Measurements from ENCODE around the gene PIGT.

Gene PIGT

DNA sequence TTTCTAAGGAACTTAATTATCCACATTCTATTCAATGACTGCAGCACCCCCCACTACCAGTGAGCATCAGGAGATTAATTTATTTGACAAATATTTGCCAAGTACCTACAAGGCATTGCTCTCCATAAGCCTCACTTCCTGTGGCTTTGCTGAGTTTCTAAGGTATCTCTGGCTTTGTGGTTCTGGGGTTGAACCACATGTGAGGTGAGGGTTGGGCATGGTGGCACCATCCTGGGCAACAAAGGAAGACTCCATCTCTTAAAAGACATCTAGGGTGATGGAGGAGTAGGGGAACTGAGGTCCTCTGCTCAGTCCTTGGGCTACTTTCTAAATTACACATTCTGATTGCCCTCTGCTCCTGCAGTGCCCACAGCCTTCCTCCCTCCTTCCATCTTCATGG, 28.1 kb downstream of the PIGT start:
- H3K36me3 ChIP-seq (ENCODE audit: control insufficient read depth, insufficient read depth, low read length) = no peaks in the 10 kb centered on the region
- H3K4me3 ChIP-seq (ENCODE audit: low read depth, low read length) = no peak overlapping the region
- H3K9me3 ChIP-seq (ENCODE audit: control insufficient read depth, low read length) = no peaks in the 10 kb centered on the region
- TF ChIP-seq, protein P1, sequence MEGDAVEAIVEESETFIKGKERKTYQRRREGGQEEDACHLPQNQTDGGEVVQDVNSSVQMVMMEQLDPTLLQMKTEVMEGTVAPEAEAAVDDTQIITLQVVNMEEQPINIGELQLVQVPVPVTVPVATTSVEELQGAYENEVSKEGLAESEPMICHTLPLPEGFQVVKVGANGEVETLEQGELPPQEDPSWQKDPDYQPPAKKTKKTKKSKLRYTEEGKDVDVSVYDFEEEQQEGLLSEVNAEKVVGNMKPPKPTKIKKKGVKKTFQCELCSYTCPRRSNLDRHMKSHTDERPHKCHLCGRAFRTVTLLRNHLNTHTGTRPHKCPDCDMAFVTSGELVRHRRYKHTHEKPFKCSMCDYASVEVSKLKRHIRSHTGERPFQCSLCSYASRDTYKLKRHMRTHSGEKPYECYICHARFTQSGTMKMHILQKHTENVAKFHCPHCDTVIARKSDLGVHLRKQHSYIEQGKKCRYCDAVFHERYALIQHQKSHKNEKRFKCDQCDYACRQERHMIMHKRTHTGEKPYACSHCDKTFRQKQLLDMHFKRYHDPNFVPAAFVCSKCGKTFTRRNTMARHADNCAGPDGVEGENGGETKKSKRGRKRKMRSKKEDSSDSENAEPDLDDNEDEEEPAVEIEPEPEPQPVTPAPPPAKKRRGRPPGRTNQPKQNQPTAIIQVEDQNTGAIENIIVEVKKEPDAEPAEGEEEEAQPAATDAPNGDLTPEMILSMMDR (IDR thresholded peaks at IDR 0.05) = no peak
- no peak overlapping the region for H2AFZ ChIP-seq
- no peak overlapping the region for H3K27ac ChIP-seq
- H3K4me2 ChIP-seq (ENCODE audit: low read length) = no peak overlapping the region
- no peaks in the 10 kb centered on the region for H3K79me2 ChIP-seq
- no peak overlapping the region for H3K9ac ChIP-seq
- no peaks in the 10 kb centered on the region for H3K27me3 ChIP-seq (ENCODE audit: control insufficient read depth, insufficient read depth, low read length)
- H3K4me1 ChIP-seq = no peaks in the 10 kb centered on the region

DNA sequence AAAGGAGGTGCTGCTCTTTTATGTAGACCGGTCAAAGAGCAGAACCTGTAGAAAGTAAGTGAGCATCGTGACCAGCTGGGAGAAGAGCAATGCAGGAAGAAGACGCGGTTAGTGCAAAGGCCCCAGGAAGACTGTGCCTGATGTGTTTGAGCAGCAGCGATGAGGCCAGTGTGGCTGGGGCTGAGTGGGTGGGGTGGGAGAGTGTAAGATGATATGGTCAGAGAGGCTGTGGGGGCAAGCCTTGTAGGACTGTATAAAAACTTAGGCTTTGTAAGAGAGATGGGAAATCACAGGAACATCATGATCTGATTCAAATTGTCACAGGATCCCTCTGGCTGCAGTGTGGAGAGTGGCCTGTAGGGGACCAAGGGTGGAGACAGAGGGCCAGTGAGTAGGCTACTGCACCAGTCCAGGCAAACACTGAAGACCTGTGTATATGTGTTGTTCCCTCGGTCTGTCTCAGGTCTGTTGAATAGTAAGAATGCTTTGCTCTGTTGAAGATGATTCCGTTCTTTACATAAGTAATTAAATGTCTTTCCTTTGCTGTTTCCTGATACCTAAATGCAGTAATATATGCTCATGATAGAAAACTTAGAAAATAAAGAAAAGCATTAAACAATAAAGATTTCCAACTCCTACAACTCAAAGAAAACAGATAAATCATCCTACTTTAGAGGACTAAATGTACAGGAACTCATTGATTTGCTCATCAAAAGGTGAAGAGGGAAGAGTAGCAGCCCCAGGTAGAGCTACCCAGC, 30.0 kb downstream of the PIGT start:
- Histone ChIP-seq H3K79me2 (no peaks in the 10 kb centered on the region), H3K9me3 (ENCODE audit: control insufficient read depth, low read length) (no peaks in the 10 kb centered on the region), H3K4me1 (no peaks in the 10 kb centered on the region), H3K27me3 (ENCODE audit: control insufficient read depth, insufficient read depth, low read length) (no peaks in the 10 kb centered on the region), H3K4me3 (ENCODE audit: low read depth, low read length) (no peak overlapping the region), H3K27ac (no peak overlapping the region), H3K4me2 (ENCODE audit: low read length) (no peak overlapping the region), H3K36me3 (ENCODE audit: control insufficient read depth, insufficient read depth, low read length) (no peaks in the 10 kb centered on the region), H2AFZ (no peak overlapping the region), H3K9ac (no peak overlapping the region)
- TF ChIP-seq, protein P1 (IDR thresholded peaks at IDR 0.05) = no peak

DNA sequence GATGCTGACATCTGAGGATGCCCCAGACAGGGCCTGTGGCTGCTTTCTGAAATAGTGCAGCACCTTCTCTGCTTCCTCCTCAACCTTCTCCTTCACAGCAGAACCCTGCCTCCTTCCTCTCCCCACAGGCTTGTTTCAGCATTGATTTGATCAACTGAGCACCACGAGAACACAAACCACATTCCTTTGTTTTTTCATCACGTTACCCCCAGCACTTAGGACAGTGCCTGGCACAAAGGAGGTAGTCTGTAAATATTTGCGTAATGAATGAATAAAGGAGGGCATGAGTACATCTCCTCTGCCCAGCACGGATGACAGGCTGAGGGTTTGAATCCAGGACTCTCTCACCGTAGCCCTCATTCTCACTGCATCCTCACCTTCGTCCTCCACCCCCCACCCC, 32.3 kb downstream of the PIGT start:
- Histone ChIP-seq H3K27ac (no peak overlapping the region), H3K4me3 (ENCODE audit: low read depth, low read length) (no peak overlapping the region)

GRCh38 chr20:45449528-45449927, 33.6 kb downstream of the PIGT start:
- Histone ChIP-seq H2AFZ (no peak overlapping the region), H3K4me2 (ENCODE audit: low read length) (no peak overlapping the region), H3K79me2 (no peaks in the 10 kb centered on the region), H3K4me1 (no peaks in the 10 kb centered on the region), H3K27me3 (ENCODE audit: control insufficient read depth, insufficient read depth, low read length) (no peaks in the 10 kb centered on the region), H3K36me3 (ENCODE audit: control insufficient read depth, insufficient read depth, low read length) (no peaks in the 10 kb centered on the region), H3K27ac (no peak overlapping the region), H3K9ac (no peak overlapping the region), H3K9me3 (ENCODE audit: control insufficient read depth, low read length) (no peaks in the 10 kb centered on the region), H3K4me3 (ENCODE audit: low read depth, low read length) (no peak overlapping the region)
- TF ChIP-seq, protein P1 (IDR thresholded peaks at IDR 0.05) = no peak

More for the DNA sequence above, 32.3 kb downstream of the PIGT start:
- Histone ChIP-seq H2AFZ (no peak overlapping the region), H3K79me2 (no peaks in the 10 kb centered on the region), H3K36me3 (ENCODE audit: control insufficient read depth, insufficient read depth, low read length) (no peaks in the 10 kb centered on the region), H3K9me3 (ENCODE audit: control insufficient read depth, low read length) (no peaks in the 10 kb centered on the region), H3K27me3 (ENCODE audit: control insufficient read depth, insufficient read depth, low read length) (no peaks in the 10 kb centered on the region), H3K4me2 (ENCODE audit: low read length) (no peak overlapping the region), H3K9ac (no peak overlapping the region), H3K4me1 (no peaks in the 10 kb centered on the region)
- TF ChIP-seq, protein P1 (IDR thresholded peaks at IDR 0.05) = no peak
